GM21360 (cell line): ENCODE measurements around the gene NPIPA1.
"Not testable (repeated sequence)": the region's sequence is repeated elsewhere in the genome, so short reads cannot be mapped to it uniquely, and the experiment has no call there.

Source experiments
- ATAC-seq: cut with Tn5 transposase; IDR thresholded peaks from one replicate; pipeline ENCODE4 v1.9.1; 2021; ENCODE audit warnings: mild to moderate bottlenecking, moderate library complexity; ENCODE audit not compliant: unreplicated experiment

Gene NPIPA1

GRCh38 chr16:14929176-14929575 lies 8.1 kb upstream of the NPIPA1 start:
- ATAC-seq = not testable (repeated sequence)

GRCh38 chr16:14930246-14930645 lies 7.0 kb upstream of the NPIPA1 start:
- ATAC-seq = not testable (repeated sequence)

DNA sequence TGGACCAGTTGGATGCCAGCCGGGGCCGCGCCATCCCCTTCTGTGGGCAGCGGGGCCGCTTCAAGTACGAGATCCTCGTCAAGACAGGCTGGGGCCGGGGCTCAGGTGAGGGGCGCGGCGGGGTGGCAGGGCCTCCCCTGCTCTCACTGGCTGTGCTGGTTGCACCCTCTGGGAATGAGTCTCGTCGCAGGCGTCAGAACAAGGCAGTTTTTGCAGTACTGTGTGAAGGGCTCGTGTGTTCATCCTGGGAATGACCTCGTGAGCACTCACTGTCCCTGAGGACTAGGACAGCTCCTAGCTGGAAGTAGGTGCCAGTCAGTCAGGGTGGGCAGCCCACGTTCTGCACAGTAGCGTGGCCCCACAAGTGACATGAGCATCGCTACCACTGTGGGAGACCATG lies 6.3 kb upstream of the NPIPA1 start:
- ATAC-seq = not testable (repeated sequence)

GRCh38 chr16:14932581-14933375 lies 4.5 kb upstream of the NPIPA1 start:
- ATAC-seq = not testable (repeated sequence)

DNA sequence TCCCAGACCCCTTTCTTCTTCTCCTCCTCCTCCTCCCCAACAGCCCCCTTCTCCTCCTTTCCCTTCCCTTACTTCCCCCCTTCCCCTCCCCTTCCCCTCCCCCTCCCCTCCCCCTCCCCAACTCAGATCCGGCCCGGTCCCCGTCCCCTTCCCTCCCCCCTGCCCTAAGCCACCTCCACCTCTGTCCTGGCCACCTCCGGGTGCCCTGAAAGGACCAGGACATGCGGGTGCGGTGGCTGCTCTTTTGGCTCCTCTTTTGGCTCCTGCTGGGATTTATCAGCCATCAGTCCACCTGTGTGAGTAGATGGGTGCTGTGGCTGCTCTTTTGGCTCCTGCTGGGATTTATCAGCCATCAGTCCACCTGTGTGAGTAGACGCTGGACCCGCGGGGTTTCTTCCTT lies 751 bp downstream of the NPIPA1 start:
- ATAC-seq = not testable (repeated sequence)

DNA sequence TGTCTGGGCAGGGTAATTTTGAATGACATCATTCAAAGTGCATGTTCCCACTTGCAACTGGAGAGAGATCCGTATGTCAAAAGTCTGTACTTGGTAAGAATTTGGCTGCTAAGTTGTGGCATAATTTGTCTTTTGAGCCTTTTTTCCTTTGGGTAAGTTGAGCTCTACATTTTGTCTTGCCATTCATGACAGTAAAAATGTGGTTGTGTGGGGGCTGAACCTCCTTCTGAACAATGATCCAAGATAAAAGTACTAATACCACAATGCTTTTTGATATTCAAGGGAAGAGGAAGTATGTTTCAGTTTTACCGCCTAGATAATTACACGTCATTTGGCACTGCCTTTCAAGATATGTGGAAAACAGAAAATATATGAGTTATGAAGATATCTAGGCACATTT lies 5.4 kb downstream of the NPIPA1 start:
- not testable (repeated sequence) for ATAC-seq

DNA sequence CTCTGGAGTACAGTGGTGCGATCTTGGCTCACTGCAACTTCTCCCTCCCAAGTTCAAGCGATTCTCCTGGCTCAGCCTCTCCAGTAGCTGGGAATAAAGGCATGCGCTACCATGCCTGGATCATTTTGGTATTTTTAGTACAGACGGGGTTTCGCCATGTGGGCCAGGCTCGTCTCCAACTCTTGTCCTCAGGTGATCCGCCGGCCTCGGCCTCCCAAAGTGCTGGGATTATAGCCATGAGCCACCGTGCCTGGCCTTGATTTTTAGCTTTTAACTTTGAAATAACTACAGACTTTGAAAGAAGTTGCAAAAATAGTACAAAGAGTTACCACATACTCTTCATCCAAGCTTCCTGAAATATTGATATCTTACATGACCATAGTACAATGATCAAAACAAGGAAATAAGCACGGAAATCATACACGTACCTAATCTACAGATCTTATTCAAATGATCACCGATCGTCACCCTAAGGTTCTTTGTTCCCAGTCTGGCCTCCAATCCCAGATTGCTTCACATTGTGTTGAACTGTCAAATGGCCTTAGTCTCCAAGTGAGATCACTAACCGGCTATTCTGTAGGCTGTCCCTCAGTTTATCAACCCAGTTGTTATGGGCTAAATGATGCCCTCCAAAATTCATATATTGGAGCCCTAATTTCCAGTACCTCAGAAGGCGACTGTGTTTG lies 18.4 kb downstream of the NPIPA1 start:
- no peak for ATAC-seq

DNA sequence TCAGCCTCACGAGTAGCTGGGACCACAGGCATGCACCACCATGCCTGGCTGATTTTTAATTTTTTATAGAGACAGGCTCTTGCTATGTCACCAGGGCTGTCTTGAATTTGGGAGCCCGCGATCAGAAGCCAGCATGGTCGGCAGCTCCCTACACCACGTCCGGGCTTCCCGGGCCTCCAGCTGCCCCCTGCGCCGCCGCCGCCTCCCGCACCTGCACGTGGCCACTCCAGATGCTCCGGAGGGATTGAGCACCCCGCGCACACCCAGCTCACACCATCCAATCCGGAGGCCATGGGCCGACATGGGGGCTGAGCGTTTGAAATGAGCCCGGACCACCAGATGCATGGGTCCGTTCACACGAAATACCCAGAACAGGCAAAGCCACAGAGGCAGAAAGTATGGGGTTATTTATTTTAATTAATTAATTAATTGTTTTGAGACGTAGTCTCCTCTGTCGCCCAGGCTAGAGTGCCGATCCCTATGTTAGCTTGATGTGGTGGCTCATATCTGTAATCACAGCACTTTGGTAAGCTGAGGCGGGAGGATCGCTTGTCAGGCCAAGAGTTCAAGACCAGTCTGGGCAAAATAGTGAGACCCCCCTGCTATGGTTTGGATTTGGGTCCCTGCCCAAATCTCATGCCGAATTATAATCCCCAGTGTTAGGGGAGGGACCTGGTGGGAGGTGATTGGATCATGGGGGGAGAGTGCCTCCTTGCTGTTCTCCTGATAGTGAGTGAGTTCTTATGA lies 20.5 kb downstream of the NPIPA1 start:
- ATAC-seq = no peak

- no peak for ATAC-seq
Observed at GRCh38 chr16:14958323-14958600, 21.0 kb downstream of the NPIPA1 start.

- ATAC-seq = no peak
Observed at GRCh38 chr16:14958970-14959369, 21.7 kb downstream of the NPIPA1 start.

DNA sequence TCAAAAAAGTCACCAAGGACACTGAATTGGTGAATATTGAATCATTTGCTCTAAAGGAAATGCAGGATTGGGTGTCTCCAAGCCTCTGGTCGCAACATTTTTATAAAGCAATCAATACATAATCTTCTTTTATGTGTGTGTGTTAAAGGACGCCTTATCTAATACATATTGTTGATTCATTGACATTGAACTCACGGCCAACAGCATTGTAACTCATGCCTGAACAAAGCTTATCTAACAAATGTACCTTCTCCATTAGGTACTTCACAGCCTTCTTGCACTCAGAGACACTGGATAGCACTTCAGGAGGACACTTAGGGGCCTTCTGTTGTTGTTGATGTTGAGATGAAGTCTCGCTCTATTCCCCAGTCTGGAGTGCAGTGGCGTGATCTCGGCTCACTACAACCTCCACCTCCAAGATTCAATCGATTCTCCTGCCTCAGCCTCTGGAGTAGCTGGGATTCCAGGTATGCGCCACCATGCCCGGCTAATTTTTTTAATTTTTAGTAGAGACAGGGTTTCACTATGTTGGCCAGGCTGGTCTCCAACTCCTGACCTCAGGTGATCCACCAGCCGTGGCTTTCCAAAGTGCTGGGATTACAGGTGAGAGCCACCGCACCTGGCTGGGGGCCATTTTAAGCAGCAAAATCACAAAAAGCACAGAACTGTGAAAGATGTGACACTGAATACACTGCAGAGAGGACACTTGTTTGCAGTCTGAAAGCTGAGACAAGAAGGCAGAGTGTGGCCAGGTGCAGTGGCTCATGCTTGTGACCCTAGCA lies 24.4 kb downstream of the NPIPA1 start:
- no peak for ATAC-seq

- no peak for ATAC-seq
Observed at GRCh38 chr16:14963281-14964173, 26.3 kb downstream of the NPIPA1 start.

DNA sequence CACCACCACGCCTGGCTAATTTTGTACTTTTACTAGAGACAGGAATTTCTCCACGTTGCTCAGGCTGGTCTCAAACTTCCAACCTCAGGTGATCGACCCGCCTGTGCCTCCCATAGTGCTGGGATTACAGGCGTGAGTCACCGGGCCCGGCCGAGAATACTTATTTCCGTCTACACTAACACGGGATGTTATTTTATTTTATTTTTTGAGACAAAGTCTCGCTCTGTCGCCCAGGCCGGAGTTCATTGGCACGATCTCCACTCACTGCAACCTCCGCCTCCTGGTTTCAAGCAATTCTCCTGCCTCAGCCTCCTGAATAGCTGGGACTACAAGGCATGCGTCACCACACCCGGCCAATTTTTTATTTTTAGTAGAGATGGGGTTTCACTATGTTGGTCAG lies 28.1 kb downstream of the NPIPA1 start:
- ATAC-seq = no peak

DNA sequence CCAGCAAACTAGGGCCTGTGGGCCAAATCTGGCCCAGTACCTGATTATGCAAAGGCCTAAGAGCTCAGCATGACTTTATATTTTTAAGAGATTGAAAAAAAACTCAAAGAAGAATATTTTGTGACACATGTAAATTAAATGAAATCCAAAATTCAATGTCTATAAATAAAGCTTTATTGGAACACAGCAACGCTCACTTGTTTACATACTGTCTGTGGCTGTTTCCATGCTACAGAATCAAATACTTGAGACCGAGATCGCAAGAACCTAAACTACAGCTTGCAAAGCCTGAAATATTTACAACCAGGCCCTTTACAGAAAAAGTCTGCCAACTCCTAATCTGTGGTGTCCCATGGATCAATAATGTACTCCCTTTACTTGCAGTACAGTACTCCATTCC lies 32.6 kb downstream of the NPIPA1 start:
- ATAC-seq = not testable (repeated sequence)

GRCh38 chr16:14971621-14972228 lies 34.5 kb downstream of the NPIPA1 start:
- not testable (repeated sequence) for ATAC-seq

DNA sequence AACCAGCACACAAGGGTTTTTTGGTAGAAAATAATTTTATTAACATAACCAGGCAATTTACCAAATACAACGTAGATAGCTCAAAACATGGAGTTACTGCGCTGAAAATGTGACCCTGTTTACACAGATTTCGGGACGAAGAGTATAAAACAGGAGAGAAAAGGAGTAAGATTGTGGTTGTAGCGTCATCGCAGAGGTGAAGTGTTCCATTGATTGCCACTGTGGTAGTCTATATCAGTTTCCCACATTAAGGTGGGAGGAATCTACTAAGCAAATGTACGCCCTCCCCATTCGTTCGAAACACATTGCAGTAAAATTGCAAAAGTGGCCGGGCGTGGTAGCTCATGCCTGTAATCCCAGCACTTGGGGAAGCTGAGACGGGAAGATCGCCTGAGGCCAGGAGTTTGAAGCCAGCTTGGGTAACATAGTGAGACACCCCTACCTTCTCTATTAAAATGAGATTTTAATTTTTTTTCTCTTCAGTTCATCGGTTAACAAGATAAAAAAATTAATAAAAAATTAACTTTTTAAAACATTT lies 36.6 kb downstream of the NPIPA1 start:
- not testable (repeated sequence) for ATAC-seq

- not testable (repeated sequence) for ATAC-seq
Observed at GRCh38 chr16:14974331-14974655, 37.0 kb downstream of the NPIPA1 start.

DNA sequence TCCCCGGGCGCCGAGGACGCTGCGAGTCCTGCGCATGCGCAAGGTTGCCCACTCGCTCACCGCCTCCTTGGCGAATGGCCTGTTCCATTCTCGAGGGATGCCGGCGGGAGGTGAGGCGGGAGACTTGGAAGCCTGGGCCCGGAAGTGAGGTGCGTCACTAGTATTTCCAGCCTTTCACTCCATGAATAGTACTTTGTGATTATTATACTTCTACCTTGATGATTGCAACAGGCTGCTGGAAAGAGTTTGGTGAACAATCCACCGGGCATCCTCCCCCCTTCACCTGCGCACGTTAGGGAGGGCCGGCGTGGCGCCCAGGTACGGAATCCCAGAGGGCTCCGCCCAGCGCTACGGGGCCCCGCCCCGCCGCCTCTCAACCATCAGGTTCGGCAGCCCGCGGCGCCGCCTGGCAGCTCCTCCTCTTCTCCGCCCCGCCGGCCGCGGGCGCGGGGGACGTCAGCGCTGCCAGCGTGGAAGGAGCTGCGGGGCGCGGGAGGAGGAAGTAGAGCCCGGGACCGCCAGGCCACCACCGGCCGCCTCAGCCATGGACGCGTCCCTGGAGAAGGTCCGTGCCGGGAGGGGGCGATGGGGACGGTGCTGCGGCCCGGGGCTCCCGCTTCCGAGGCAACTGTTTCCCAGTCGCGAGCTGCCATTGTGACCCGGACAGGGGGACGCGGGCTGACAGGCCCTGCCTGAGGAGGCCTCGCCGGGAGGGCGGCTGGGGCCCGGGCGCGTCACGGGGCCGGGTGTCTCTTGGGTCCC lies 37.6 kb downstream of the NPIPA1 start, which contains the start of gene PDXDC1:
Gene PDXDC1 (plus strand): TSS at position 371 of the 762 bp plus-strand sequence. CDS start 174 bp downstream, at position 545.
- ATAC-seq = peak; percentile 89
